Left lung (tissue), 10 donors: ENCODE measurements around the gene CROCC. TPM values are rescaled to one million over a fixed set of nuclear protein-coding genes. Genes with fewer than 3 reads are reported as not detected.

Experiments used
- ATAC-seq: fragments of 200-7000 bp; cut with Tn5 transposase; one replicate; pipeline ENCODE4 v1.9.1; 2020; ENCODE audit warnings: moderate library complexity
- DNase-seq, 4 donors: peaks; one replicate each; pipeline ENCODE4 v3.0.0-alpha.2; 2013 to 2020
- H3K27ac ChIP-seq, 2 donors: fragments of 200-600 bp; sonication (generic) in 1 of 2; one replicate each; pipeline versions ENCODE4 v1.5.0 to v1.8.0; 2020 to 2021
- H3K27me3 ChIP-seq, 2 donors: fragments of 200-600 bp; sonication (generic) in 1 of 2; one replicate each; pipeline versions ENCODE4 v1.5.0 to v1.8.0; 2020 to 2021
- H3K36me3 ChIP-seq, 2 donors: fragments of 200-600 bp; sonication (generic) in 1 of 2; one replicate each; pipeline versions ENCODE4 v1.5.0 to v1.8.0; 2020 to 2021
- H3K4me1 ChIP-seq, 2 donors: fragments of 200-600 bp; one replicate each; pipeline ENCODE4 v1.8.0; 2021
- H3K4me3 ChIP-seq, 2 donors: fragments of 200-600 bp; sonication (generic) in 1 of 2; one replicate each; pipeline versions ENCODE4 v1.5.0 to v1.8.0; 2020 to 2021; ENCODE audit warnings: mild to moderate bottlenecking in 1 of 2
- H3K9me3 ChIP-seq, 2 donors: fragments of 200-600 bp; sonication (generic) in 1 of 2; one replicate each; pipeline versions ENCODE4 v1.5.0 to v1.8.0; 2020 to 2021
- CTCF ChIP-seq, 2 donors: fragments of 200-600 bp; sonication (generic) in 1 of 2; IDR thresholded peaks; one replicate each; pipeline versions ENCODE4 v1.5.0 to v1.8.0; 2021; ENCODE audit warnings: antibody characterized with exemption in 2 of 2
- intact Hi-C, 2 donors: fragments of 100-400 bp; cut with DNase I; formaldehyde crosslinking; loops; one replicate each; pipeline versions ENCODE4 v1.11.2 to v1.14.2; 2022
- polyA plus RNA-seq, 6 donors: library from polyadenylated mRNA; unstranded; fragments of 120-200 nt; gene quantifications; one replicate each; pipeline ENCODE4 v1.2.1, GENCODE V29; 2013; ENCODE audit not compliant: insufficient read length in 6 of 6
- total RNA-seq, 2 donors: library from RNA; stranded (reverse); fragmentation: NEBNext Ultra II Directional; extraction: Animal tissue kit (Norgen Biotek cat#: 25700); gene quantifications; one replicate each; pipeline ENCODE4 v1.2.1, GENCODE V29; 2021
- donor health status: DM: no; HTN: yes; CAD: no.
- donor health status: DM: no; HTN: no; CAD: no.

The CROCC gene
- total and polyA plus RNA-seq, 8 donors = 19.1 to 66.2 (median 53.9) TPM

- H3K4me3 ChIP-seq = no peak overlapping the region
- intact Hi-C loops = no loop called here
- peaks cover 0 to 9% of the 10 kb centered on the region in 2 donors for H3K36me3 ChIP-seq
- H3K27me3 ChIP-seq = peaks cover 0 to 17% of the 10 kb centered on the region in 2 donors
- H3K27ac ChIP-seq = no peak overlapping the region
- TF ChIP-seq CTCF (IDR thresholded peaks at IDR 0.05) = no peak
- ATAC-seq = no peak
- DNase-seq = no peak
- H3K4me1 ChIP-seq = peaks cover 6 to 8% of the 10 kb centered on the region in 2 donors
- no peaks in the 10 kb centered on the region for H3K9me3 ChIP-seq
These were observed 53.5 kb downstream of the CROCC start for GRCh38 chr1:16975211-16975610.

GRCh38 chr1:16975838-16976237, 54.1 kb downstream of the CROCC start:
- peaks cover 0 to 4% of the 10 kb centered on the region in 2 donors for H3K36me3 ChIP-seq
- TF ChIP-seq CTCF (IDR thresholded peaks at IDR 0.05) = no peak
- no peak overlapping the region for H3K4me3 ChIP-seq
- H3K27ac ChIP-seq = no peak overlapping the region
- intact Hi-C loops = no loop called here
- no peaks in the 10 kb centered on the region for H3K9me3 ChIP-seq
- H3K27me3 ChIP-seq = peaks cover 0 to 24% of the 10 kb centered on the region in 2 donors
- peaks cover 6 to 14% of the 10 kb centered on the region in 2 donors for H3K4me1 ChIP-seq
- no peak for ATAC-seq
- DNase-seq = no peak

- H3K27ac ChIP-seq = no peak overlapping the region
- H3K27me3 ChIP-seq = peaks cover 0 to 35% of the 10 kb centered on the region in 2 donors
- H3K36me3 ChIP-seq = no peaks in the 10 kb centered on the region
- H3K9me3 ChIP-seq = no peaks in the 10 kb centered on the region
- no peak for TF ChIP-seq CTCF (IDR thresholded peaks at IDR 0.05)
- no peak overlapping the region for H3K4me3 ChIP-seq
- ATAC-seq (no peak), DNase-seq (no peak)
- peaks cover 6 to 14% of the 10 kb centered on the region in 2 donors for H3K4me1 ChIP-seq
- intact Hi-C loops = no loop called here
These were observed 55.2 kb downstream of the CROCC start for GRCh38 chr1:16976966-16977365.

- H3K4me1 ChIP-seq = peaks cover 6 to 14% of the 10 kb centered on the region in 2 donors
- intact Hi-C loops = no loop called here
- no peak overlapping the region for H3K4me3 ChIP-seq
- no peaks in the 10 kb centered on the region for H3K36me3 ChIP-seq
- H3K27me3 ChIP-seq = peaks cover 0 to 39% of the 10 kb centered on the region in 2 donors
- no peaks in the 10 kb centered on the region for H3K9me3 ChIP-seq
- H3K27ac ChIP-seq = no peak overlapping the region
- TF ChIP-seq CTCF (IDR thresholded peaks at IDR 0.05) = no peak
- ATAC-seq (no peak), DNase-seq (no peak)
These were observed 55.6 kb downstream of the CROCC start for GRCh38 chr1:16977377-16977776.

- Histone ChIP-seq H3K9me3 (no peaks in the 10 kb centered on the region), H3K27ac (no peak overlapping the region), H3K4me3 (no peak overlapping the region), H3K4me1 (peaks cover 6 to 14% of the 10 kb centered on the region in 2 donors), H3K27me3 (peaks cover 0 to 47% of the 10 kb centered on the region in 2 donors), H3K36me3 (no peaks in the 10 kb centered on the region)
- no peak for DNase-seq
- intact Hi-C loops = no loop called here
- TF ChIP-seq CTCF (IDR thresholded peaks at IDR 0.05) = no peak
- no peak for ATAC-seq
These were observed 56.4 kb downstream of the CROCC start for GRCh38 chr1:16978139-16978538.
